HepG2 (cell line): ENCODE measurements around the gene SFXN5. TPM values are rescaled to one million over a fixed set of nuclear protein-coding genes. Genes with fewer than 3 reads are reported as not detected.

Experiments used
- ATAC-seq: fragments of 200-7000 bp; cut with Tn5 transposase; 3 replicates; pipeline ENCODE4 v1.9.1; 2020; ENCODE audit warnings: mild to moderate bottlenecking, moderate library complexity
- BruUV-seq: library from RNA; stranded (reverse); fragments of 400-500 nt; replicated peaks from 2 replicates; lab custom pipeline; 2021; lab: Mats Ljungman, UMichigan
- CTCF ChIA-PET: fragments of 300-600 bp; formaldehyde crosslinking; extraction: SDS; loops from one replicate; lab custom pipeline; 2021; ENCODE audit warnings: low total read pairs, inconsistent platforms, low intra/inter-chr PET ratio; lab: Yijun Ruan, JAX
- POLR2A ChIA-PET: fragments of 350-600 bp; sonication (Branson Sonifier 250); formaldehyde crosslinking; loops from one replicate; lab custom pipeline; 2020; ENCODE audit warnings: antibody characterized with exemption, inconsistent platforms; lab: Yijun Ruan, JAX
- DNase-seq: peaks from one replicate; pipeline ENCODE4 v3.0.0-alpha.2; 2015; ENCODE audit warnings: low spot score
- FAIRE-seq: peaks from 3 replicates; lab custom pipeline; 2011; peaks lifted over from hg19 to GRCh38; lab: Jason Lieb, UNC
- H2AFZ ChIP-seq: one replicate; pipeline ENCODE4 v1.6.1; 2011; ENCODE audit warnings: low read length, inconsistent platforms
- H3K27ac ChIP-seq: fragments of 300-600 bp; 3 replicates; pipeline ENCODE4 v1.8.0; 2011; ENCODE audit warnings: mixed run types, mild to moderate bottlenecking, mixed read lengths, low read length, inconsistent platforms; ENCODE audit not compliant: insufficient read depth; ENCODE audit errors: extremely low read length
- H3K27me3 ChIP-seq, 2 experiments: fragments of 200-600 bp in 1 of 2; 2 replicates in 1 of 2; 3 replicates in 1 of 2; pipeline versions ENCODE4 v1.6.0 to v1.8.0; 2011; ENCODE audit warnings: low read length in 2 of 2, mild to moderate bottlenecking in 2 of 2, moderate library complexity in 2 of 2, inconsistent platforms in 1 of 2; ENCODE audit not compliant: insufficient read depth in 2 of 2, control insufficient read depth in 1 of 2
- H3K36me3 ChIP-seq, 2 experiments: fragments of 200-600 bp in 1 of 2; replicated peaks in 1 of 2; 2 replicates in 1 of 2; 3 replicates in 1 of 2; pipeline versions ENCODE4 v1.5.1 to v1.8.0; 2011; ENCODE audit warnings: low read length in 2 of 2, inconsistent platforms in 1 of 2; ENCODE audit not compliant: insufficient read depth in 2 of 2, control insufficient read depth in 1 of 2
- H3K4me1 ChIP-seq: 2 replicates; pipeline ENCODE4 v1.5.1; 2012; ENCODE audit warnings: low read length, inconsistent platforms; ENCODE audit not compliant: insufficient read depth
- H3K4me2 ChIP-seq: 2 replicates; pipeline ENCODE4 v1.6.0; 2011; ENCODE audit warnings: low read depth, low read length, inconsistent platforms
- H3K4me3 ChIP-seq, 3 experiments: fragments of 200-600 bp in 1 of 3; sonication (generic), shearing (Covaris generic) in 1 of 3; replicated peaks in 1 of 3; 2 replicates each; pipeline ENCODE4 v1.5.1; 2011 to 2016; ENCODE audit warnings: low read length in 3 of 3, inconsistent platforms in 2 of 3, low read depth in 2 of 3, mild to moderate bottlenecking in 2 of 3, control low read depth in 1 of 3, mixed read lengths in 1 of 3; ENCODE audit not compliant: insufficient read depth in 1 of 3
- H3K79me2 ChIP-seq: one replicate; pipeline ENCODE4 v1.6.1; 2011; ENCODE audit warnings: low read length, inconsistent platforms; ENCODE audit not compliant: insufficient read depth
- H3K9ac ChIP-seq: 2 replicates; pipeline ENCODE4 v1.6.0; 2011; ENCODE audit warnings: mild to moderate bottlenecking, low read depth, low read length, inconsistent platforms; ENCODE audit not compliant: insufficient read depth
- H3K9me3 ChIP-seq: 2 replicates; pipeline ENCODE4 v1.5.1; 2012; ENCODE audit warnings: mild to moderate bottlenecking, low read length
- H4K20me1 ChIP-seq: 2 replicates; pipeline ENCODE4 v1.6.0; 2011; ENCODE audit warnings: inconsistent platforms, mild to moderate bottlenecking, low read length, moderate library complexity; ENCODE audit not compliant: insufficient read depth
- JARID2 ChIP-seq: sonication (generic); formaldehyde crosslinking; IDR thresholded peaks from 2 replicates; pipeline ENCODE4 v1.8.1; 2023; ENCODE audit warnings: missing genetic modification reagents, inconsistent platforms; ENCODE audit not compliant: insufficient replicate concordance
- NCOA5 ChIP-seq: sonication (generic); formaldehyde crosslinking; IDR thresholded peaks from 2 replicates; pipeline ENCODE4 v1.4.0; 2020; ENCODE audit warnings: missing genetic modification reagents
- NFIB ChIP-seq: sonication (generic); formaldehyde crosslinking; IDR thresholded peaks from 2 replicates; pipeline ENCODE4 v1.9.0; 2021; ENCODE audit warnings: missing genetic modification reagents, mild to moderate bottlenecking, borderline replicate concordance
- SAFB2 ChIP-seq: sonication (generic); formaldehyde crosslinking; IDR thresholded peaks from 2 replicates; pipeline ENCODE4 v1.5.1; 2020; ENCODE audit warnings: missing genetic modification reagents, low read depth, mild to moderate bottlenecking, borderline replicate concordance
- TEAD2 ChIP-seq: sonication (generic); formaldehyde crosslinking; IDR thresholded peaks from 2 replicates; pipeline ENCODE4 v1.9.0; 2021; ENCODE audit warnings: missing genetic modification reagents
- ZNF101 ChIP-seq: sonication (generic); formaldehyde crosslinking; IDR thresholded peaks from 2 replicates; pipeline ENCODE4 v1.4.0; 2020; ENCODE audit warnings: mild to moderate bottlenecking, low read depth, missing genetic modification reagents, borderline replicate concordance
- ZNF280B ChIP-seq: sonication (generic); formaldehyde crosslinking; IDR thresholded peaks from 2 replicates; pipeline ENCODE4 v1.5.0; 2020; ENCODE audit warnings: missing genetic modification reagents, mild to moderate bottlenecking, borderline replicate concordance
- WGBS: methylation state at CpG from one replicate; pipeline ENCODE4 v1.1.6; 2017; ENCODE audit warnings: low lambda C conversion rate; 5-methylcytosine and 5-hydroxymethylcytosine counted together
- in situ Hi-C: cut with HindIII; loops from 2 replicates; pipeline ENCODE4 v1.10.0; 2017; ENCODE audit warnings: low pct_unique_long_range_greater_than_20kb; ENCODE audit not compliant: extremely low pct_ligation_motif_present
- intact Hi-C: fragments of 100-400 bp; cut with micrococcal nuclease; formaldehyde crosslinking; loops from one replicate; pipeline ENCODE4 v1.10.0; 2022; ENCODE audit not compliant: unreplicated experiment
- polyA plus RNA-seq, 8 experiments: library from polyadenylated mRNA; depleted of rRNA in 3 of 8; stranded (reverse) in 7 of 8; unstranded in 1 of 8; fragments of >200 nt; fragmentation: Illumina TruSeq in 4 of 8; extraction: Trizol in 4 of 8; gene quantifications; 2 replicates each; pipeline versions ENCODE4 v1.2.1 to v1.2.3, GENCODE V29; 2011 to 2016; ENCODE audit warnings: low read depth in 4 of 8, missing spikeins in 1 of 8, mixed read lengths in 1 of 8; ENCODE audit not compliant: insufficient read depth in 1 of 8
- total RNA-seq, 5 experiments: library from RNA; depleted of rRNA; stranded (reverse); fragments of >200 nt; fragmentation: Illumina TruSeq; extraction: Trizol; gene quantifications; 2 replicates each; pipeline ENCODE4 v1.2.3, GENCODE V29; 2016; ENCODE audit warnings: low read depth in 1 of 5
- TF ChIP-seq, protein P1 (sequence below): sonication (generic); formaldehyde crosslinking; IDR thresholded peaks from 2 replicates; pipeline ENCODE4 v1.4.0; 2020; ENCODE audit warnings: missing genetic modification reagents, borderline replicate concordance
- TF ChIP-seq, protein P2 (sequence below): sonication (generic); IDR thresholded peaks from 2 replicates; pipeline ENCODE4 v1.6.1; 2016; ENCODE audit warnings: low read depth, borderline replicate concordance
- TF ChIP-seq, protein P3 (sequence below): sonication (generic); formaldehyde crosslinking; IDR thresholded peaks from 2 replicates; pipeline ENCODE4 v1.4.0; 2020; ENCODE audit warnings: mild to moderate bottlenecking, missing genetic modification reagents, borderline replicate concordance

SFXN5 gene
- total and polyA plus RNA-seq, 2 of the 13 experiments (the other 11 are each of a cell fraction or from before 2014, with no cell fraction given): 34.9 to 37.4 TPM

DNA sequence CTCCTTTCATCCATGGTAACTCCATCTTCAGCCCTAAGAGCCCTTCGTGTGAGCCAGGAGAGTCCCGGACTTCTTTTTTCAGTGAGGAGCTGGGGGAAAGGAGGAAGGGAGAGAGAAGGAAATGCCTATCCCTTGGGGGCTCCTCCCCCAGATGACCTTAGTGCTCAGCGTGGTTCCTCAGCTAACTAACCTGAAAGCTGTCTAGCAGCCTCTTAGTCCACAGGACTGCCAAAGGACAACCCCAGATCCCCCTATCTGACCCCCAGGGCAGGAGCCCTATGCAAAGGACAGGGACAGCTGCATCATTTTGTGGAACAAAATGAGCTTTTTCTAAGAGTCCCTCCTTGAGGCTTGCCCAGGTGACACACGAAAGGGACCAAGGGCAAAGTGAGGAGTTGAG is 176.4 kb downstream of the SFXN5 start (continued):
- TF ChIP-seq, protein P1, sequence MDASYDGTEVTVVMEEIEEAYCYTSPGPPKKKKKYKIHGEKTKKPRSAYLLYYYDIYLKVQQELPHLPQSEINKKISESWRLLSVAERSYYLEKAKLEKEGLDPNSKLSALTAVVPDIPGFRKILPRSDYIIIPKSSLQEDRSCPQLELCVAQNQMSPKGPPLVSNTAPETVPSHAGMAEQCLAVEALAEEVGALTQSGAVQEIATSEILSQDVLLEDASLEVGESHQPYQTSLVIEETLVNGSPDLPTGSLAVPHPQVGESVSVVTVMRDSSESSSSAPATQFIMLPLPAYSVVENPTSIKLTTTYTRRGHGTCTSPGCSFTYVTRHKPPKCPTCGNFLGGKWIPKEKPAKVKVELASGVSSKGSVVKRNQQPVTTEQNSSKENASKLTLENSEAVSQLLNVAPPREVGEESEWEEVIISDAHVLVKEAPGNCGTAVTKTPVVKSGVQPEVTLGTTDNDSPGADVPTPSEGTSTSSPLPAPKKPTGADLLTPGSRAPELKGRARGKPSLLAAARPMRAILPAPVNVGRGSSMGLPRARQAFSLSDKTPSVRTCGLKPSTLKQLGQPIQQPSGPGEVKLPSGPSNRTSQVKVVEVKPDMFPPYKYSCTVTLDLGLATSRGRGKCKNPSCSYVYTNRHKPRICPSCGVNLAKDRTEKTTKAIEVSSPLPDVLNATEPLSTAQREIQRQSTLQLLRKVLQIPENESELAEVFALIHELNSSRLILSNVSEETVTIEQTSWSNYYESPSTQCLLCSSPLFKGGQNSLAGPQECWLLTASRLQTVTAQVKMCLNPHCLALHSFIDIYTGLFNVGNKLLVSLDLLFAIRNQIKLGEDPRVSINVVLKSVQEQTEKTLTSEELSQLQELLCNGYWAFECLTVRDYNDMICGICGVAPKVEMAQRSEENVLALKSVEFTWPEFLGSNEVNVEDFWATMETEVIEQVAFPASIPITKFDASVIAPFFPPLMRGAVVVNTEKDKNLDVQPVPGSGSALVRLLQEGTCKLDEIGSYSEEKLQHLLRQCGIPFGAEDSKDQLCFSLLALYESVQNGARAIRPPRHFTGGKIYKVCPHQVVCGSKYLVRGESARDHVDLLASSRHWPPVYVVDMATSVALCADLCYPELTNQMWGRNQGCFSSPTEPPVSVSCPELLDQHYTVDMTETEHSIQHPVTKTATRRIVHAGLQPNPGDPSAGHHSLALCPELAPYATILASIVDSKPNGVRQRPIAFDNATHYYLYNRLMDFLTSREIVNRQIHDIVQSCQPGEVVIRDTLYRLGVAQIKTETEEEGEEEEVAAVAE (CRISPR knock-in tag): no peak
- TF ChIP-seq NFIB (CRISPR knock-in tag) (no peak), ZNF101 (CRISPR knock-in tag) (no peak)
- TF ChIP-seq, protein P2, sequence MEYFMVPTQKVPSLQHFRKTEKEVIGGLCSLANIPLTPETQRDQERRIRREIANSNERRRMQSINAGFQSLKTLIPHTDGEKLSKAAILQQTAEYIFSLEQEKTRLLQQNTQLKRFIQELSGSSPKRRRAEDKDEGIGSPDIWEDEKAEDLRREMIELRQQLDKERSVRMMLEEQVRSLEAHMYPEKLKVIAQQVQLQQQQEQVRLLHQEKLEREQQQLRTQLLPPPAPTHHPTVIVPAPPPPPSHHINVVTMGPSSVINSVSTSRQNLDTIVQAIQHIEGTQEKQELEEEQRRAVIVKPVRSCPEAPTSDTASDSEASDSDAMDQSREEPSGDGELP: no peak

- Histone ChIP-seq H3K27me3 (peaks cover 12 to 48% of the 10 kb centered on the region in 2 experiments), H3K27ac (no peak overlapping the region), H3K4me1 (peaks cover 31% of the 10 kb centered on the region), H3K36me3 (peaks cover 9 to 19% of the 10 kb centered on the region in 2 experiments), H3K9me3 (no peaks in the 10 kb centered on the region), H3K79me2 (peaks cover 3% of the 10 kb centered on the region), H2AFZ (no peak overlapping the region), H4K20me1 (peaks cover 13% of the 10 kb centered on the region), H3K4me2 (no peak overlapping the region), H3K4me3 (no peak overlapping the region), H3K9ac (no peak overlapping the region)
- ATAC-seq (no peak), FAIRE-seq (no peak), DNase-seq (no peak)
- BruUV-seq: no TSS peak
- POLR2A ChIA-PET: interaction anchor here (1.4 kb wide), 1 partner anchor 23 kb away, joined by 6 read pairs; the partner anchor contains the start of gene EMX1
- WGBS: 88% methylated on average over 9 of the region's 9 CpGs
- intact Hi-C loops (no loop called here), in situ Hi-C loops (loop anchor here (5.0 kb wide), 2 partner anchors 43 to 283 kb away; no protein-coding TSS in a partner anchor)
- CTCF ChIA-PET: interaction anchor here (3.3 to 5.1 kb wide), 2 partner anchors 40 to 79 kb away, joined by 22 to 67 read pairs; no protein-coding TSS in a partner anchor
- TF ChIP-seq TEAD2 (CRISPR knock-in tag): no peak
- no peak for TF ChIP-seq NCOA5 (CRISPR knock-in tag)
- TF ChIP-seq, protein P3, sequence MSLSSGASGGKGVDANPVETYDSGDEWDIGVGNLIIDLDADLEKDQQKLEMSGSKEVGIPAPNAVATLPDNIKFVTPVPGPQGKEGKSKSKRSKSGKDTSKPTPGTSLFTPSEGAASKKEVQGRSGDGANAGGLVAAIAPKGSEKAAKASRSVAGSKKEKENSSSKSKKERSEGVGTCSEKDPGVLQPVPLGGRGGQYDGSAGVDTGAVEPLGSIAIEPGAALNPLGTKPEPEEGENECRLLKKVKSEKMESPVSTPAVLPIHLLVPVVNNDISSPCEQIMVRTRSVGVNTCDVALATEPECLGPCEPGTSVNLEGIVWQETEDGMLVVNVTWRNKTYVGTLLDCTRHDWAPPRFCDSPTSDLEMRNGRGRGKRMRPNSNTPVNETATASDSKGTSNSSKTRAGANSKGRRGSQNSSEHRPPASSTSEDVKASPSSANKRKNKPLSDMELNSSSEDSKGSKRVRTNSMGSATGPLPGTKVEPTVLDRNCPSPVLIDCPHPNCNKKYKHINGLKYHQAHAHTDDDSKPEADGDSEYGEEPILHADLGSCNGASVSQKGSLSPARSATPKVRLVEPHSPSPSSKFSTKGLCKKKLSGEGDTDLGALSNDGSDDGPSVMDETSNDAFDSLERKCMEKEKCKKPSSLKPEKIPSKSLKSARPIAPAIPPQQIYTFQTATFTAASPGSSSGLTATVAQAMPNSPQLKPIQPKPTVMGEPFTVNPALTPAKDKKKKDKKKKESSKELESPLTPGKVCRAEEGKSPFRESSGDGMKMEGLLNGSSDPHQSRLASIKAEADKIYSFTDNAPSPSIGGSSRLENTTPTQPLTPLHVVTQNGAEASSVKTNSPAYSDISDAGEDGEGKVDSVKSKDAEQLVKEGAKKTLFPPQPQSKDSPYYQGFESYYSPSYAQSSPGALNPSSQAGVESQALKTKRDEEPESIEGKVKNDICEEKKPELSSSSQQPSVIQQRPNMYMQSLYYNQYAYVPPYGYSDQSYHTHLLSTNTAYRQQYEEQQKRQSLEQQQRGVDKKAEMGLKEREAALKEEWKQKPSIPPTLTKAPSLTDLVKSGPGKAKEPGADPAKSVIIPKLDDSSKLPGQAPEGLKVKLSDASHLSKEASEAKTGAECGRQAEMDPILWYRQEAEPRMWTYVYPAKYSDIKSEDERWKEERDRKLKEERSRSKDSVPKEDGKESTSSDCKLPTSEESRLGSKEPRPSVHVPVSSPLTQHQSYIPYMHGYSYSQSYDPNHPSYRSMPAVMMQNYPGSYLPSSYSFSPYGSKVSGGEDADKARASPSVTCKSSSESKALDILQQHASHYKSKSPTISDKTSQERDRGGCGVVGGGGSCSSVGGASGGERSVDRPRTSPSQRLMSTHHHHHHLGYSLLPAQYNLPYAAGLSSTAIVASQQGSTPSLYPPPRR: no peak
- no peak for TF ChIP-seq ZNF280B (CRISPR knock-in tag)
- no peak for TF ChIP-seq SAFB2
- no peak for TF ChIP-seq JARID2 (CRISPR knock-in tag)
These were observed 177.0 kb downstream of the SFXN5 start for GRCh38 chr2:72894514-72894913.
